NCI-H2081 (cell line): ENCODE measurements around the gene NCS1.

Experiments
- DNase-seq, 2 experiments: peaks; one replicate each; lab custom pipeline; 2025; lab: John Stamatoyannopoulos, UW

NCS1 gene

GRCh38 chr9:130172161-130172857, at the start of gene NCS1:
Gene NCS1 (plus strand): TSS chr9:130172404. CDS start chr9:130172664, 260 bp downstream.
- DNase-seq: peak; percentile 67 to 68

GRCh38 chr9:130122456-130122855, 49.7 kb upstream of the NCS1 start:
- DNase-seq: peak in 1 of 2 experiments; percentile 47

GRCh38 chr9:130124085-130124860, 47.9 kb upstream of the NCS1 start:
- DNase-seq: no peak

- DNase-seq: no peak
Measured at GRCh38 chr9:130126721-130127433, 45.3 kb upstream of the NCS1 start.

- DNase-seq: no peak
Measured at GRCh38 chr9:130128251-130128650, 44.0 kb upstream of the NCS1 start.

GRCh38 chr9:130128733-130129431, 43.3 kb upstream of the NCS1 start:
- DNase-seq: no peak

GRCh38 chr9:130129432-130130061, 42.7 kb upstream of the NCS1 start:
- DNase-seq: peak in 1 of 2 experiments; percentile 29

- DNase-seq: no peak
Measured at GRCh38 chr9:130132746-130133145, 39.5 kb upstream of the NCS1 start.

GRCh38 chr9:130137081-130137640, 35.0 kb upstream of the NCS1 start:
- no peak for DNase-seq

GRCh38 chr9:130137641-130138081, 34.5 kb upstream of the NCS1 start:
- DNase-seq: no peak

- no peak for DNase-seq
Measured at GRCh38 chr9:130138171-130138653, 34.0 kb upstream of the NCS1 start.

- DNase-seq: no peak
Measured at GRCh38 chr9:130138791-130139190, 33.4 kb upstream of the NCS1 start.

- DNase-seq: no peak
Measured at GRCh38 chr9:130139251-130139650, 33.0 kb upstream of the NCS1 start.

GRCh38 chr9:130140706-130141105, 31.5 kb upstream of the NCS1 start:
- no peak for DNase-seq

- no peak for DNase-seq
Measured at GRCh38 chr9:130142056-130142455, 30.1 kb upstream of the NCS1 start.

- DNase-seq: no peak
Measured at GRCh38 chr9:130142641-130143040, 29.6 kb upstream of the NCS1 start.

- DNase-seq: no peak
Measured at GRCh38 chr9:130143279-130143893, 28.8 kb upstream of the NCS1 start.

- no peak for DNase-seq
Measured at GRCh38 chr9:130143958-130144366, 28.2 kb upstream of the NCS1 start.

- DNase-seq: no peak
Measured at GRCh38 chr9:130144703-130145102, 27.5 kb upstream of the NCS1 start.

- no peak for DNase-seq
Measured at GRCh38 chr9:130145658-130146057, 26.5 kb upstream of the NCS1 start.

GRCh38 chr9:130147198-130147597, 25.0 kb upstream of the NCS1 start:
- DNase-seq: no peak
